ENCODE measurements around the gene AMOTL1.

AMOTL1 gene

DNA sequence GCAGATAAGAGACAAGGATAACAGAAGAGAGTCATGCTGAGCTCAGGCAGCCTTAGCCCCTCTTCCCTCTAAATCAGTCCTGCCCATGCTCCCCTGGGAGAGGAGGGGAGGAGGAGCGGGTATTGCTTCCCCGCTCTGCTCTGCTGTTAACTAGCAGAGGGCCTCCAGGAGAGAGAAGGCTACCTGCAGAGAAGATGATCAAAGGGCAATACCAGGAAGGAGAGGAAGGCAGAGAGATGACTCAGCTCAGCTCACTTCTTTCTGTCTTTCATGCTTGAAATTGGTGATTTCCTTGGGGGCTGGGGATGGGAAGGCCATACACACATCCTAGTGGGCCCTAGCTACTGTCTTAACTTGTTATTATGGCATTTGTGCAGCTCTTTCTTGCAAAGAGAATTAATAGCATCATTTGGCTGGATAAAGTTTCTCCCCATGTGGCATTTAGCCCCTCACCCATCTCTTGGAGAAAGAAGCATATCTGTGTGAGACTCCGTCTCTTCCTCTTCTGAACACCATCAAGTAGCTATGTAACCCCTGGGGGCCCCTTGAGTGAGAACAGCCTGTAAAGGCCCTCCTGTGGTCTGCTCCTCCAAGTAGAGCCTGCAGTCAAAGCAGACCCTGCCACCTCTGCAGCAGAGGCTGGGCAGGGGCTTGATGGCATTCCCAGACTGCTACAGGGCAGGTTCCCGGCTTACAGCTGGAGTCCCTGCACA lies 33.4 kb upstream of the AMOTL1 start:
- DNase-seq (ENCODE audit: low read depth in 2 of 2) = no peak

GRCh38 chr11:94735907-94736306 lies 32.2 kb upstream of the AMOTL1 start:
- no peak for DNase-seq (ENCODE audit: low read depth in 2 of 2)
- TF ChIP-seq, protein P1, sequence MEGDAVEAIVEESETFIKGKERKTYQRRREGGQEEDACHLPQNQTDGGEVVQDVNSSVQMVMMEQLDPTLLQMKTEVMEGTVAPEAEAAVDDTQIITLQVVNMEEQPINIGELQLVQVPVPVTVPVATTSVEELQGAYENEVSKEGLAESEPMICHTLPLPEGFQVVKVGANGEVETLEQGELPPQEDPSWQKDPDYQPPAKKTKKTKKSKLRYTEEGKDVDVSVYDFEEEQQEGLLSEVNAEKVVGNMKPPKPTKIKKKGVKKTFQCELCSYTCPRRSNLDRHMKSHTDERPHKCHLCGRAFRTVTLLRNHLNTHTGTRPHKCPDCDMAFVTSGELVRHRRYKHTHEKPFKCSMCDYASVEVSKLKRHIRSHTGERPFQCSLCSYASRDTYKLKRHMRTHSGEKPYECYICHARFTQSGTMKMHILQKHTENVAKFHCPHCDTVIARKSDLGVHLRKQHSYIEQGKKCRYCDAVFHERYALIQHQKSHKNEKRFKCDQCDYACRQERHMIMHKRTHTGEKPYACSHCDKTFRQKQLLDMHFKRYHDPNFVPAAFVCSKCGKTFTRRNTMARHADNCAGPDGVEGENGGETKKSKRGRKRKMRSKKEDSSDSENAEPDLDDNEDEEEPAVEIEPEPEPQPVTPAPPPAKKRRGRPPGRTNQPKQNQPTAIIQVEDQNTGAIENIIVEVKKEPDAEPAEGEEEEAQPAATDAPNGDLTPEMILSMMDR (IDR thresholded peaks at IDR 0.05; ENCODE audit: low read depth, low read length) = no peak
- H3K4me3 ChIP-seq (replicated peaks in 1 of 2; ENCODE audit: low read depth in 2 of 2, low read length in 2 of 2) = no peak overlapping the region

More for the DNA sequence above, 33.4 kb upstream of the AMOTL1 start:
- no peak overlapping the region for H3K4me3 ChIP-seq (replicated peaks in 1 of 2; ENCODE audit: low read depth in 2 of 2, low read length in 2 of 2)
- TF ChIP-seq, protein P1 (IDR thresholded peaks at IDR 0.05; ENCODE audit: low read depth, low read length) = no peak

DNA sequence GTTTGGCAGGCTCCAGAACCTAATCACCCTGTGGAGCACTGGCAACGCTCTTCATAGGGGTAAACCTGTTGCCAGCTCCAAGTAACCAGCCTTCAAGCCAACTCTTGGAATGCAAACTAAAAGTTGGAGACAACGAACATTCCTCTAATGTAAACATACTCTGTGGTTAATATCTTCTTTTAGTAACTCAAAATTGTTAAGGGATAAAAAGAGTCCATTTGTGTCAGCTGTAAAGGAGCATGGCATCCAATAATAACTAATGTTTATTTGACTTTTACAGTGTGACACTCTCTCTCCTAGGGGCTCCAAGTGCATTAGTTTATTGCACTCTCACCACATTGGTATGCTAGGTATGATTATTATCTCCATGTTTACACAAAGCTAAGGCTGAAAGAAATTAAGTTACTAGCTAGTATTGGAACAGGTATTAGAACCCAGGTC lies 31.0 kb upstream of the AMOTL1 start:
- TF ChIP-seq, protein P1 (IDR thresholded peaks at IDR 0.05; ENCODE audit: low read depth, low read length) = no peak
- peak in 1 of 2 donors; percentile 25 for DNase-seq (ENCODE audit: low read depth in 2 of 2)
- H3K4me3 ChIP-seq (replicated peaks in 1 of 2; ENCODE audit: low read depth in 2 of 2, low read length in 2 of 2) = no peak overlapping the region

- no peak for DNase-seq (ENCODE audit: low read depth in 2 of 2)
- TF ChIP-seq, protein P1 (IDR thresholded peaks at IDR 0.05; ENCODE audit: low read depth, low read length) = no peak
- no peak overlapping the region for H3K4me3 ChIP-seq (replicated peaks in 1 of 2; ENCODE audit: low read depth in 2 of 2, low read length in 2 of 2)
These were observed 29.4 kb upstream of the AMOTL1 start for GRCh38 chr11:94738746-94739145.

GRCh38 chr11:94739331-94739730 lies 28.8 kb upstream of the AMOTL1 start:
- no peak for DNase-seq (ENCODE audit: low read depth in 2 of 2)
- H3K4me3 ChIP-seq (replicated peaks in 1 of 2; ENCODE audit: low read depth in 2 of 2, low read length in 2 of 2) = no peak overlapping the region
- TF ChIP-seq, protein P1 (IDR thresholded peaks at IDR 0.05; ENCODE audit: low read depth, low read length) = no peak

GRCh38 chr11:94740083-94741021 lies 27.8 kb upstream of the AMOTL1 start:
- TF ChIP-seq, protein P1 (IDR thresholded peaks at IDR 0.05; ENCODE audit: low read depth, low read length) = no peak
- peak; percentile 23 to 25 for DNase-seq (ENCODE audit: low read depth in 2 of 2)
- peak overlapping the region; percentile 50 to 51 for H3K4me3 ChIP-seq (replicated peaks in 1 of 2; ENCODE audit: low read depth in 2 of 2, low read length in 2 of 2)

All from cardiac fibroblast (primary cell).